ENCODE results near the gene PNLIPRP3. TPM values are rescaled to one million over a fixed set of nuclear protein-coding genes. Genes with fewer than 3 reads are reported as not detected.

PNLIPRP3 gene
- total and polyA plus RNA-seq, 2 donors (not counting 3 experiments of a cell fraction or from before 2014, with no cell fraction given), result not detected

GRCh38 chr10:116418389-116418788 lies 9.3 kb upstream of the PNLIPRP3 start:
- dilution Hi-C loops (cut with MboI; ENCODE audit: extremely low pct_ligation_motif_present, low sequenced_read_pairs), result no loop called here
- Histone ChIP-seq H3K4me1 (ENCODE audit: control insufficient read depth, extremely low read depth, insufficient read depth, low read length) (no peaks in the 10 kb centered on the region), H3K9me1 (replicated peaks; ENCODE audit: control insufficient read depth, extremely low read depth, insufficient read depth, low read length) (no peaks in the 10 kb centered on the region), H2AFZ (ENCODE audit: low read depth, low read length) (no peak overlapping the region), H3K36me3 (ENCODE audit: control insufficient read depth in 2 of 2, extremely low read depth in 1 of 2, insufficient read depth in 2 of 2, low read length in 2 of 2) (no peaks in the 10 kb centered on the region), H3K27ac (ENCODE audit: insufficient read depth, low read depth, low read length) (no peak overlapping the region), H3K4me2 (ENCODE audit: insufficient read depth, low read length) (no peak overlapping the region), H3K4me3 (replicated peaks in 1 of 3; ENCODE audit: insufficient read depth in 1 of 3, low read depth in 1 of 3, low read length in 3 of 3) (no peak overlapping the region), H3K9ac (replicated peaks; ENCODE audit: extremely low read depth, insufficient read depth, low read length) (no peak overlapping the region), H3K27me3 (ENCODE audit: control insufficient read depth in 2 of 2, insufficient read depth in 2 of 2, low read length in 2 of 2) (no peaks in the 10 kb centered on the region), H3K79me2 (ENCODE audit: control insufficient read depth, insufficient read depth, low read length) (no peaks in the 10 kb centered on the region), H4K20me1 (replicated peaks; ENCODE audit: control insufficient read depth, extremely low read depth, insufficient read depth, low read length) (no peaks in the 10 kb centered on the region), H3K9me3 (replicated peaks; ENCODE audit: control insufficient read depth, insufficient read depth, low read length) (no peaks in the 10 kb centered on the region)
- ChIA-PET CTCF (no interaction called here), POLR2A (no interaction called here)
- no peak for DNase-seq (ENCODE audit: low read depth, low spot score)
- BruUV-seq (replicated peaks), result no TSS peak
- intact Hi-C loops (cut with micrococcal nuclease), result no loop called here
- FAIRE-seq, result no peak
- TF ChIP-seq MYC (IDR thresholded peaks at IDR 0.05; ENCODE audit: low read depth, low read length) (no peak), FOS (IDR thresholded peaks at IDR 0.05; ENCODE audit: borderline replicate concordance, insufficient read depth, low read length) (no peak), CTCF (IDR thresholded peaks at IDR 0.05; ENCODE audit: extremely low read depth in 1 of 2, insufficient read depth in 1 of 2, low read depth in 1 of 2, low read length in 2 of 2) (no peak), POLR2AphosphoS5 (IDR thresholded peaks at IDR 0.05; ENCODE audit: insufficient read depth, low read depth, low read length) (no peak), JUN (IDR thresholded peaks at IDR 0.05; ENCODE audit: borderline replicate concordance, insufficient read depth, insufficient read length, low read depth) (no peak), EZH2 (IDR thresholded peaks at IDR 0.05; ENCODE audit: borderline replicate concordance, low read depth, low read length, severe bottlenecking) (no peak), POLR2A (IDR thresholded peaks at IDR 0.05; ENCODE audit: low read depth, low read length) (no peak), GATA2 (IDR thresholded peaks at IDR 0.05; ENCODE audit: insufficient read depth, insufficient read length, low read depth, low read length) (no peak), MAX (IDR thresholded peaks at IDR 0.05; ENCODE audit: insufficient read depth, insufficient read length) (no peak)

Measured in endothelial cell of umbilical vein (primary cell).